GM12875 (cell line): Measurements from ENCODE around the gene TM4SF20.
"Not testable (repeated sequence)": the region's sequence is repeated elsewhere in the genome, so short reads cannot be mapped to it uniquely, and the experiment has no call there.

Source experiments
- H3K4me3 ChIP-seq: one replicate; pipeline ENCODE4 v1.5.1; 2011; ENCODE audit warnings: low read depth, low read length, control low read depth
- CTCF ChIP-seq: IDR thresholded peaks from 2 replicates; pipeline ENCODE4 v1.5.1; 2011; ENCODE audit warnings: low read depth, mild to moderate bottlenecking, control low read depth, inconsistent platforms, low read length, moderate library complexity, borderline replicate concordance; ENCODE audit not compliant: insufficient read depth

The TM4SF20 gene

GRCh38 chr2:227397562-227397961, 18.5 kb upstream of the TM4SF20 start:
- no peak overlapping the region for H3K4me3 ChIP-seq
- no peak for TF ChIP-seq CTCF

- no peak for TF ChIP-seq CTCF
- no peak overlapping the region for H3K4me3 ChIP-seq
Observed at GRCh38 chr2:227395556-227395955, 16.4 kb upstream of the TM4SF20 start.

DNA sequence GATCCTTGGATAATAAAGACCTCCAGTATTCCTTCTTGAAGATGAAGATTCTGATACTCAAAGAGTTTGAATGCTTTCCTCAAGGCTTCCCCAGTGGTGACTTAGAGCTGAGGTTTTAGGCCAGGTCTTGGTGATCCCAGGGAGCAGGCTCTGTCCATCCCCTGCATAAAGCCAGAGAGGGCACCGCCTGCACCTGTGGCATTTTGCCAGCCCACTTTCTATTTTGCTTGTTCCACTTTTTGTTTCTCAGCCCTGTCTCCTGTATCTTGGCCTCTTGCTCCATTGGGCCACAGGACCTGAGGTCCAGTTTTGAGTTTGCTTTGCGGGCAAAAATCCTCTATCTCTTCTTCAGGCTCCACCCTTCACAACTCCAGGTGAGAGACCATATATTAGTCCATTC, 15.3 kb upstream of the TM4SF20 start:
- H3K4me3 ChIP-seq: no peak overlapping the region
- TF ChIP-seq CTCF: no peak

DNA sequence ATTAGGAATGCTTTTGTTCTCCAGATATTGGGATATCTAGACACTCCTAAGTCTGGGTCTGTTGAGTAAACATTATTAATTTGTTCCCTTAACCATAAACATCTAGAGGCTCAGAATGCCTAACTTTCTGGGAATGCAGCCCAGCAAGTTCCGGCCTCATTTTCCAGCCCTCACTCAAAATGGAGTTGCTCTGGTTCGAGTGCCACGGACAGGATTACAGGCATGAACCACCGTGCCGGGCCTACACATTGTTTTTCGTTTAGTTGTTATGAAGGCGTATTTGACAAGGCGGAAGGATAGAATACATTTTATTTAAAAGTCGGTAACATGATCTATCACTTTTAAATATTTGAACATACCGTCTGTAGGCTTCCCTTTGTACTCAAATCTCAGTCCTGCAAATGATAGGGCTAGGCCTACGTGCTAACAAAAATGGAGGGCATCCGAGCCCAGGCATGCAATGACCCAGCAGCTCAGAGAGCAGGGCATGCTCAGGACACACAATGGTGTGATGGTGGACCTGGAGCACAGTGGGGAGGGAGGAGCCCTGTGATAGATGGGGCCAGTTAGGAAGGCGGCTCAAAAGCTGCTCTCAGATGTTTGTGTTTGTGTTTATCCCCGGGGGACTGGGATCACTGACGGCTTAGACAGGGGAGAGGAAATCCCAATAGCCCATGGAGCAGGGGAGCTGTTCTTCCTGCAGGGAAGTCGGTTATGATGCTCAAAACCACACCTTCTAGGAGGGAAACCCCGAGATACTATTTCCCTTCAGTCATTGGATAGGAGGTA, 11.6 kb upstream of the TM4SF20 start:
- no peak overlapping the region for H3K4me3 ChIP-seq
- TF ChIP-seq CTCF: no peak

DNA sequence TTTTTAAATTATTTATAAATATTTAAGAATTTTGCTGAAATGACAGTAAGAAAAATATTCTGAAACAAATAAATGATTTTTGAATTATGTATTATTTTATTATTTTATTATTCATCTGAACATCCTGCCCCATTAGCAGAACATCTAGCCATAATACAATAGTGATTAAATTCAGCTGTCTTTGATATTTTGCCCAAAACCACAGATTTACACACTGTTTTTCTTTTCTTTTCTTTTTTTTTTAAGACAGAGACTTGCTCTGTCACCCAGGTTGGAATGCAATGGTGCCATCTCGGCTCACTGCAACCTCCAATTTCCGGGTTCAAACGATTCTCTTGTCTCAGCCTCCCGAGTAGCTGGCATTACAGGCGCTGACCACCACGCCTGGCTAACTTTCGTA, 10.6 kb upstream of the TM4SF20 start:
- no peak for TF ChIP-seq CTCF
- H3K4me3 ChIP-seq: no peak overlapping the region

GRCh38 chr2:227389231-227389630, 10.1 kb upstream of the TM4SF20 start:
- H3K4me3 ChIP-seq: no peak overlapping the region
- no peak for TF ChIP-seq CTCF

GRCh38 chr2:227388537-227389011, 9.5 kb upstream of the TM4SF20 start:
- no peak overlapping the region for H3K4me3 ChIP-seq
- TF ChIP-seq CTCF: no peak

GRCh38 chr2:227387583-227387982, 8.5 kb upstream of the TM4SF20 start, which contains the start of gene SCYGR1:
Gene SCYGR1, minus strand, starts transcription at chr2:227387949. Its CDS starts 0 bp downstream, at chr2:227387949.
- not testable (repeated sequence) for H3K4me3 ChIP-seq
